Measurements from ENCODE around the gene TSHZ2.

The TSHZ2 gene

GRCh38 chr20:53480913-53481312 is 508.8 kb downstream of the TSHZ2 start:
- Histone ChIP-seq H3F3A (ENCODE audit: insufficient read depth, low read length) (no peaks in the 10 kb centered on the region), H2AFZ (ENCODE audit: low read length) (no peak overlapping the region), H3K4me2 (ENCODE audit: low read length) (no peak overlapping the region), H3K27ac (ENCODE audit: low read depth, low read length, poor library complexity, severe bottlenecking) (no peak overlapping the region), H3K4me3 (ENCODE audit: low read depth, low read length, poor library complexity, severe bottlenecking) (no peak overlapping the region), H3K9ac (ENCODE audit: low read length) (no peak overlapping the region), H3K4me1 (ENCODE audit: insufficient read depth, low read length, severe bottlenecking) (no peaks in the 10 kb centered on the region), H3K27me3 (ENCODE audit: insufficient read depth, low read length) (no peaks in the 10 kb centered on the region), H3K36me3 (ENCODE audit: insufficient read depth, low read length) (no peaks in the 10 kb centered on the region), H3K9me2 (ENCODE audit: low read depth, low read length) (no peaks in the 10 kb centered on the region), H4K20me1 (ENCODE audit: insufficient read depth, low read length) (no peaks in the 10 kb centered on the region), H3K79me2 (ENCODE audit: insufficient read depth, low read length) (no peaks in the 10 kb centered on the region), H3K9me3 (ENCODE audit: low read length) (no peaks in the 10 kb centered on the region)
- no peak for TF ChIP-seq EZH2 (IDR thresholded peaks at IDR 0.05; ENCODE audit: borderline replicate concordance, low read length)
- TF ChIP-seq CTCF (IDR thresholded peaks at IDR 0.05; ENCODE audit: low read length): no peak

GRCh38 chr20:53487461-53488200 is 515.5 kb downstream of the TSHZ2 start:
- H3K27ac ChIP-seq (ENCODE audit: low read depth, low read length, poor library complexity, severe bottlenecking): no peak overlapping the region
- H3K4me3 ChIP-seq (ENCODE audit: low read depth, low read length, poor library complexity, severe bottlenecking): no peak overlapping the region
- H3K36me3 ChIP-seq (ENCODE audit: insufficient read depth, low read length): no peaks in the 10 kb centered on the region
- no peak overlapping the region for H3K9ac ChIP-seq (ENCODE audit: low read length)
- no peaks in the 10 kb centered on the region for H3K79me2 ChIP-seq (ENCODE audit: insufficient read depth, low read length)
- H3K27me3 ChIP-seq (ENCODE audit: insufficient read depth, low read length): no peaks in the 10 kb centered on the region
- H3K4me2 ChIP-seq (ENCODE audit: low read length): no peak overlapping the region
- H2AFZ ChIP-seq (ENCODE audit: low read length): no peak overlapping the region
- no peaks in the 10 kb centered on the region for H3F3A ChIP-seq (ENCODE audit: insufficient read depth, low read length)
- TF ChIP-seq EZH2 (IDR thresholded peaks at IDR 0.05; ENCODE audit: borderline replicate concordance, low read length): no peak
- no peak for TF ChIP-seq CTCF (IDR thresholded peaks at IDR 0.05; ENCODE audit: low read length)
- H4K20me1 ChIP-seq (ENCODE audit: insufficient read depth, low read length): no peaks in the 10 kb centered on the region
- H3K4me1 ChIP-seq (ENCODE audit: insufficient read depth, low read length, severe bottlenecking): no peaks in the 10 kb centered on the region
- H3K9me2 ChIP-seq (ENCODE audit: low read depth, low read length): no peaks in the 10 kb centered on the region
- H3K9me3 ChIP-seq (ENCODE audit: low read length): no peaks in the 10 kb centered on the region

- no peak overlapping the region for H3K4me3 ChIP-seq (ENCODE audit: low read depth, low read length, poor library complexity, severe bottlenecking)
- H3K36me3 ChIP-seq (ENCODE audit: insufficient read depth, low read length): no peaks in the 10 kb centered on the region
- no peak overlapping the region for H3K4me2 ChIP-seq (ENCODE audit: low read length)
- no peaks in the 10 kb centered on the region for H4K20me1 ChIP-seq (ENCODE audit: insufficient read depth, low read length)
- no peaks in the 10 kb centered on the region for H3F3A ChIP-seq (ENCODE audit: insufficient read depth, low read length)
- H2AFZ ChIP-seq (ENCODE audit: low read length): no peak overlapping the region
- no peaks in the 10 kb centered on the region for H3K79me2 ChIP-seq (ENCODE audit: insufficient read depth, low read length)
- no peak overlapping the region for H3K9ac ChIP-seq (ENCODE audit: low read length)
- H3K27ac ChIP-seq (ENCODE audit: low read depth, low read length, poor library complexity, severe bottlenecking): no peak overlapping the region
- H3K27me3 ChIP-seq (ENCODE audit: insufficient read depth, low read length): no peaks in the 10 kb centered on the region
- no peaks in the 10 kb centered on the region for H3K9me3 ChIP-seq (ENCODE audit: low read length)
- H3K9me2 ChIP-seq (ENCODE audit: low read depth, low read length): no peaks in the 10 kb centered on the region
- no peaks in the 10 kb centered on the region for H3K4me1 ChIP-seq (ENCODE audit: insufficient read depth, low read length, severe bottlenecking)
- TF ChIP-seq EZH2 (IDR thresholded peaks at IDR 0.05; ENCODE audit: borderline replicate concordance, low read length) (no peak), CTCF (IDR thresholded peaks at IDR 0.05; ENCODE audit: low read length) (no peak)
These were observed 516.7 kb downstream of the TSHZ2 start for GRCh38 chr20:53488775-53489272.

All from OCI-LY1 (cell line).